ENCODE measurements around the gene PLEKHO2.

DNA sequence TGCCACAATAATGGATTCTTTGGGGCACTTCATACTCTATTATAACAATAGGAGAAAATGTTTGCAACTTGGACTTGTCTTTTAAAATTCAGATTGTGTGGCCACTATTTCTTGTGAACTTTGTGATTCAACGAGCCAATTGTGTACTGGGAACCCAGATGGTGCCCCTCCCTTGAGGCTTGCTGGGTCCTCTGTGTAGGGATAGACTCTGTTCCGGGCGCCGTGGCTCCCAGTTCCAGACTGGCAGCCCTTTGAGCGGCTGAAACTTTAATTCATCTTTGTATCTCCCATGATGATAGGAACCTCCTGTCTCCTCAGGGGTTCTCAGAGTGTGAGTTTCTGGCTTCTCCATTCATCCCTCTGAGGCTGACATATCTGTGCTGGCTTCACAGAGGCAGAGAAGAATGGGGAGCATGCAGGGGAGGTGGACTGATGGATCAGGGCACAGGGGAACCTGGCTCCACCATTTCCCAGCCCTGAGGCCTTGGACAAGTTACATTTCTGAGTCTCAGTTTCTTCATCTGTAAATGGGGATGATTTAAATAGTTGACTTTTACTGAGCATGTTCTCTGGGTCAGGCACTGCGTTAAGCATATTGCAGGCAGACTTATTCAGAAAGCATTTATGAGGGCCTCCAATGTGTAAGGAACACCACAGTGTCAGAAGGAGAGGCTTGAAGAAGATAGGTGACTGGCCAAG is 54.8 kb downstream of the PLEKHO2 start:
- TF ChIP-seq, protein P1, sequence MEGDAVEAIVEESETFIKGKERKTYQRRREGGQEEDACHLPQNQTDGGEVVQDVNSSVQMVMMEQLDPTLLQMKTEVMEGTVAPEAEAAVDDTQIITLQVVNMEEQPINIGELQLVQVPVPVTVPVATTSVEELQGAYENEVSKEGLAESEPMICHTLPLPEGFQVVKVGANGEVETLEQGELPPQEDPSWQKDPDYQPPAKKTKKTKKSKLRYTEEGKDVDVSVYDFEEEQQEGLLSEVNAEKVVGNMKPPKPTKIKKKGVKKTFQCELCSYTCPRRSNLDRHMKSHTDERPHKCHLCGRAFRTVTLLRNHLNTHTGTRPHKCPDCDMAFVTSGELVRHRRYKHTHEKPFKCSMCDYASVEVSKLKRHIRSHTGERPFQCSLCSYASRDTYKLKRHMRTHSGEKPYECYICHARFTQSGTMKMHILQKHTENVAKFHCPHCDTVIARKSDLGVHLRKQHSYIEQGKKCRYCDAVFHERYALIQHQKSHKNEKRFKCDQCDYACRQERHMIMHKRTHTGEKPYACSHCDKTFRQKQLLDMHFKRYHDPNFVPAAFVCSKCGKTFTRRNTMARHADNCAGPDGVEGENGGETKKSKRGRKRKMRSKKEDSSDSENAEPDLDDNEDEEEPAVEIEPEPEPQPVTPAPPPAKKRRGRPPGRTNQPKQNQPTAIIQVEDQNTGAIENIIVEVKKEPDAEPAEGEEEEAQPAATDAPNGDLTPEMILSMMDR (IDR thresholded peaks at IDR 0.05): no peak
- TF ChIP-seq POLR2A (IDR thresholded peaks at IDR 0.05): no peak
